ENCODE results near the gene TNNI3K.

TNNI3K gene

DNA sequence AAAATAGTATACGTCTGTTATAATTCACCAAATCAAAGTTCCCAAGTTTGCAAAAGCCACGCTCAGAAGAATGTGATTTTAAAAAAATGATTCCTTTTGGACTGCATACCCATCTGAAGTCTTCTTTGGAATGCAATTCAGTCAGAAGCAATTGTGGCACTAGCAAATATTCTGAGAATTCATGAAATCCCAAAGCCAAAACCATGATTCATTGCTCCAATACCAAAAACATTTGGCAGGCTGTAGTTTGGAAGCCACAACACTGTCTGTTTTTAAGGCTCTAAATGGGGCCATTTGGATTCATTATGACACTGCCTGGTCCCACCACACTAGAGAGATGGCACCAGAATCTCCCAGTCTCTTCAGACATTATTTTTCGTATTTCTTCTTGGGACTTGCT lies 299.1 kb downstream of the TNNI3K start:
- no peaks in the 10 kb centered on the region for H3K27me3 ChIP-seq (ENCODE audit: insufficient read depth, poor library complexity, severe bottlenecking)
- no peak overlapping the region for H3K27ac ChIP-seq (replicated peaks)
- no peak overlapping the region for H3K4me3 ChIP-seq (replicated peaks; ENCODE audit: insufficient read depth, low read length)
- TF ChIP-seq REST (IDR thresholded peaks at IDR 0.05; ENCODE audit: insufficient replicate concordance, low read depth) (no peak), GABPA (IDR thresholded peaks at IDR 0.05; ENCODE audit: low read depth) (no peak), SPI1 (IDR thresholded peaks at IDR 0.05; ENCODE audit: borderline replicate concordance, low read depth) (no peak), CTCF (IDR thresholded peaks at IDR 0.05; ENCODE audit: insufficient read depth, low read length) (no peak), POLR2AphosphoS5 (IDR thresholded peaks at IDR 0.05; ENCODE audit: low read depth) (no peak)
- DNase-seq (ENCODE audit: low read depth in 1 of 2, low spot score in 1 of 2) = no peak

DNA sequence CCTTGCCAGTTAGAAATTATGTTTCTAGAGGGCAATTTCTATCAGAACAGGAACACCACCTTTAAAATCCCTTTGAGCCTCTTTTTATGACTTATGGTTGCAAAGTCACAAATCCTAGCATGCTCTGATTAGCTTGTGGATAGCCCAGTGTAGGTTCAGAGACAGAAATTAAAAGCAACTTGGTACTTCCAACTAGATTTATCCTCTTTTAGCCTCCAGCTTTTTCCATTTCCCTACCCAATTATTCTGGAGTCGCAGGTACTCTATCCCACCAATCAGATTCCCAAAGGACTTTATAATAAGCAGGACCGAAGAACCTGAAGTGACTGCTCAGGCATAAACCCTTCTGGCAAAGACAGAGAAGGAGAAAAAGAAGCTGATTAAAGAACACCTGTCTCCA lies 310.6 kb downstream of the TNNI3K start:
- no peaks in the 10 kb centered on the region for H3K27me3 ChIP-seq (ENCODE audit: insufficient read depth, poor library complexity, severe bottlenecking)
- no peak overlapping the region for H3K27ac ChIP-seq (replicated peaks)
- no peak for DNase-seq (ENCODE audit: low read depth in 1 of 2, low spot score in 1 of 2)
- TF ChIP-seq CTCF (IDR thresholded peaks at IDR 0.05; ENCODE audit: insufficient read depth, low read length) = no peak
- no peak for TF ChIP-seq SPI1 (IDR thresholded peaks at IDR 0.05; ENCODE audit: borderline replicate concordance, low read depth)
- TF ChIP-seq POLR2AphosphoS5 (IDR thresholded peaks at IDR 0.05; ENCODE audit: low read depth) = no peak
- TF ChIP-seq REST (IDR thresholded peaks at IDR 0.05; ENCODE audit: insufficient replicate concordance, low read depth) = no peak
- no peak for TF ChIP-seq GABPA (IDR thresholded peaks at IDR 0.05; ENCODE audit: low read depth)
- H3K4me3 ChIP-seq (replicated peaks; ENCODE audit: insufficient read depth, low read length) = no peak overlapping the region

DNA sequence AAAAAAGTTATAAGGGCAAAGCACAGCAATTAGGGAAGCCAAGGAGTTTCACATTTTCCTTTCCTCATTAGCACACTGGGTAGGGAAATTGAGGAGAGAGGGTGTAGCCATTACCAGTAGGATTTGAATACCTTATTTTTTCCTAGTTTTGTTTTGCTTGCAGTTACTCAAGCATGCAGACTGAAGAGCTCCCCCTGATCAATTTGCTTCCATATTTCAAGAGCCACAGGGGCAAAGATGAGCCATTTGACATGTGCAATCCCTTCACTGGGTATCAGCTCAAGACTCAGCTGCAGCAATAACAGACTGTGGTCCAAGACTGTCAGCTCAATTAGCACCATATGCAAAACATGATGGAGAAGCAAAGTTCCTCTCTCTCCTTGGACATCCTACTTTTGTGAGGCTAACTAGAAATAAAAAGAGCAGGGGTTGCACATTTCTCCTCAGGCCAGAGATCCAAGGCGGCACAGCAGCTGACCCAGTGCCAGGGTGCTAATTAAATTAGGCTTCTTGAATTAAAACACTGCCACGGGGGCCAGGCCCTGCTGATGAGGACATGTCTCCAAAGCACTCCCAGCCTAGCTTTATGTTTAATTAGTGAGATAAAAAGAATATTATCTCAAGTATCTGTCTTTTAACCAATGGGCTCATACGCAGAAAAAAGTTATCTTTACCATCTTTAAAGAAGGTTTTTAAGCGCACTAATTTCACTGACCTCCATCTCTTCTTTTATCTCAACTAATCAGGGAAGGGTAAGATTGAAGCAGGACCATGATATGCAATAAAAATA lies 314.0 kb downstream of the TNNI3K start:
- TF ChIP-seq CTCF (IDR thresholded peaks at IDR 0.05; ENCODE audit: insufficient read depth, low read length) = no peak
- no peak overlapping the region for H3K4me3 ChIP-seq (replicated peaks; ENCODE audit: insufficient read depth, low read length)
- no peak for DNase-seq (ENCODE audit: low read depth in 1 of 2, low spot score in 1 of 2)
- no peak overlapping the region for H3K27ac ChIP-seq (replicated peaks)
- H3K27me3 ChIP-seq (ENCODE audit: insufficient read depth, poor library complexity, severe bottlenecking) = no peaks in the 10 kb centered on the region

- no peak for TF ChIP-seq SPI1 (IDR thresholded peaks at IDR 0.05; ENCODE audit: borderline replicate concordance, low read depth)
- no peak for TF ChIP-seq CTCF (IDR thresholded peaks at IDR 0.05; ENCODE audit: insufficient read depth, low read length)
- TF ChIP-seq REST (IDR thresholded peaks at IDR 0.05; ENCODE audit: insufficient replicate concordance, low read depth) = no peak
Measured at GRCh38 chr1:74549932-74550331, 314.7 kb downstream of the TNNI3K start.

More at GRCh38 chr1:74549932-74550331, 314.7 kb downstream of the TNNI3K start:
- Histone ChIP-seq H3K27me3 (ENCODE audit: insufficient read depth, poor library complexity, severe bottlenecking) (no peaks in the 10 kb centered on the region), H3K4me3 (replicated peaks; ENCODE audit: insufficient read depth, low read length) (no peak overlapping the region), H3K27ac (replicated peaks) (no peak overlapping the region)
- DNase-seq (ENCODE audit: low read depth in 1 of 2, low spot score in 1 of 2) = no peak

Data from HL-60 (cell line).